ENCODE results near the gene ZNF367.

Gene ZNF367

GRCh38 chr9:96453625-96454024 is 35.5 kb upstream of the ZNF367 start:
- no peak overlapping the region for H3K27ac ChIP-seq (ENCODE audit: low read length)
- no peaks in the 10 kb centered on the region for H3K4me1 ChIP-seq (ENCODE audit: control insufficient read depth, insufficient read depth, low read length)
- DNase-seq (ENCODE audit: low read depth, low spot score): no peak
- WGBS (ENCODE audit: insufficient coverage, insufficient read length): no CpG with 5 or more reads among the region's 2 CpGs
- no peaks in the 10 kb centered on the region for H3K9me3 ChIP-seq (ENCODE audit: control insufficient read depth, insufficient read depth, low read length)
- H3K27me3 ChIP-seq (ENCODE audit: control insufficient read depth, insufficient read depth, low read length): no peaks in the 10 kb centered on the region
- no peak overlapping the region for H3K4me3 ChIP-seq (ENCODE audit: low read length)
- no peaks in the 10 kb centered on the region for H3K36me3 ChIP-seq (ENCODE audit: control insufficient read depth, insufficient read depth, low read length)

- Histone ChIP-seq H3K4me1 (ENCODE audit: control insufficient read depth, insufficient read depth, low read length) (no peaks in the 10 kb centered on the region), H3K27me3 (ENCODE audit: control insufficient read depth, insufficient read depth, low read length) (no peaks in the 10 kb centered on the region), H3K27ac (ENCODE audit: low read length) (no peak overlapping the region), H3K36me3 (ENCODE audit: control insufficient read depth, insufficient read depth, low read length) (no peaks in the 10 kb centered on the region), H3K9me3 (ENCODE audit: control insufficient read depth, insufficient read depth, low read length) (no peaks in the 10 kb centered on the region), H3K4me3 (ENCODE audit: low read length) (peak overlapping the region; percentile 99)
- no CpG with 5 or more reads among the region's 63 CpGs for WGBS (ENCODE audit: insufficient coverage, insufficient read length)
- no peak for DNase-seq (ENCODE audit: low read depth, low spot score)
Measured at GRCh38 chr9:96450613-96451528, 32.7 kb upstream of the ZNF367 start.

DNA sequence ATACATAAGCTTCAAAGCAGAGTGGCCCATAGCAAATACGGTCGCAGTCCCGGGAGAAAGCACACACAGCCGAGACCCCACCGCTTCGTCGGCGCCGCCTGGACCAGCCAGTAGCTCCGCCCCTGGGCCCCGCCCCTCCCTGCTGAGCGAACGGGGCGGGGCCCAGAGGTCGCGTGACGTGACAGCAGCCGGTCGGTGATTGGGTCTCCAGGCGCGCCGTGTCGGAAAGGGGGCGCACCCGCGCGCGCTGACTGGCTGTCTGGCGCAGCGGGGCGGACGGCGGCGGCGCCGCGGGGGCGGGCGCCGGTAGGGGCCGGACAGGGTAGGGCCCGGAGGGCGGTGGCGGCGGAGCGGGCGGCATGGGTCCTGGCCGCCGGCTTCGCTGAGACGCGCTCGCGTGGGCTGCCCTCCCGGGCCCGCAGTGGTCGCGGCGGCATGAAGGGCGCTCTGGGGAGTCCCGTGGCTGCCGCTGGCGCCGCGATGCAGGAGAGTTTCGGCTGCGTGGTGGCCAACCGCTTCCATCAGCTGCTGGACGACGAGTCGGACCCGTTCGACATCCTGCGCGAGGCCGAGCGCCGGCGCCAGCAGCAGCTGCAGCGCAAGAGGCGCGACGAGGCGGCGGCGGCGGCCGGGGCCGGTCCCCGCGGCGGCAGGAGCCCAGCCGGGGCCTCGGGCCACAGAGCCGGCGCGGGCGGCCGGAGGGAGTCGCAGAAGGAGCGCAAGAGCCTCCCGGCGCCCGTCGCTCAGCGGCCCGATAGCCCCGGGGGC is 31.9 kb upstream of the ZNF367 start, which contains the start of gene HABP4:
HABP4 (plus strand) TSS at position 325 of the 768 bp plus-strand sequence; CDS start at position 436, 111 bp downstream.
- Histone ChIP-seq H3K4me3 (ENCODE audit: low read length) (peak within 1 kb of the TSS; percentile 99), H3K9me3 (ENCODE audit: control insufficient read depth, insufficient read depth, low read length) (no peaks in the 10 kb centered on the region), H3K27ac (ENCODE audit: low read length) (no peak within 1 kb of the TSS), H3K4me1 (ENCODE audit: control insufficient read depth, insufficient read depth, low read length) (no peaks in the 10 kb centered on the region), H3K36me3 (ENCODE audit: control insufficient read depth, insufficient read depth, low read length) (no peaks in the 10 kb centered on the region), H3K27me3 (ENCODE audit: control insufficient read depth, insufficient read depth, low read length) (no peaks in the 10 kb centered on the region)
- no CpG with 5 or more reads among the region's 108 CpGs for WGBS (ENCODE audit: insufficient coverage, insufficient read length)
- DNase-seq (ENCODE audit: low read depth, low spot score): no peak

DNA sequence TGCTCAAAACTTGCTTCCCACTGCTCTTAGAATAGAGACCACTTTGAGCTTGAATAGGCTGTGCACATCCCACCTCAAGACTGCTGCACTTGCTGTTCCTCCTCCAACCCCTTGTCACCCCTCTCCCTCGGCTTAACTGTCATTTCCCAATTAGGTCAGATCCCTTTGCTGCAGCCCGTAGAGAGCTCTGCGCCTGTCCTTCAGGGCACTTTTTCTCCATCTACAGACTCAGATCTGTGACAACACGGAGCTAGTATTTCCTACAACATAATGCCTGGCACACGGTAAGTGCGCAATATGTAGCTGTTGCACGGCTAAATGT is 31.3 kb upstream of the ZNF367 start:
- DNase-seq (ENCODE audit: low read depth, low spot score): no peak
- no peaks in the 10 kb centered on the region for H3K9me3 ChIP-seq (ENCODE audit: control insufficient read depth, insufficient read depth, low read length)
- H3K27me3 ChIP-seq (ENCODE audit: control insufficient read depth, insufficient read depth, low read length): no peaks in the 10 kb centered on the region
- no peaks in the 10 kb centered on the region for H3K4me1 ChIP-seq (ENCODE audit: control insufficient read depth, insufficient read depth, low read length)
- H3K27ac ChIP-seq (ENCODE audit: low read length): no peak overlapping the region
- H3K4me3 ChIP-seq (ENCODE audit: low read length): peak overlapping the region; percentile 50; the same call in 1 of the 2 replicates
- no peaks in the 10 kb centered on the region for H3K36me3 ChIP-seq (ENCODE audit: control insufficient read depth, insufficient read depth, low read length)
- no CpG with 5 or more reads among the region's 7 CpGs for WGBS (ENCODE audit: insufficient coverage, insufficient read length)

- WGBS (ENCODE audit: insufficient coverage, insufficient read length): no CpG with 5 or more reads among the region's 11 CpGs
- Histone ChIP-seq H3K36me3 (ENCODE audit: control insufficient read depth, insufficient read depth, low read length) (no peaks in the 10 kb centered on the region), H3K27ac (ENCODE audit: low read length) (no peak overlapping the region), H3K4me1 (ENCODE audit: control insufficient read depth, insufficient read depth, low read length) (no peaks in the 10 kb centered on the region), H3K9me3 (ENCODE audit: control insufficient read depth, insufficient read depth, low read length) (no peaks in the 10 kb centered on the region), H3K27me3 (ENCODE audit: control insufficient read depth, insufficient read depth, low read length) (no peaks in the 10 kb centered on the region), H3K4me3 (ENCODE audit: low read length) (no peak overlapping the region)
- DNase-seq (ENCODE audit: low read depth, low spot score): no peak
Measured at GRCh38 chr9:96448546-96449170, 30.5 kb upstream of the ZNF367 start.

GRCh38 chr9:96447406-96447805 is 29.2 kb upstream of the ZNF367 start:
- Histone ChIP-seq H3K27me3 (ENCODE audit: control insufficient read depth, insufficient read depth, low read length) (no peaks in the 10 kb centered on the region), H3K4me1 (ENCODE audit: control insufficient read depth, insufficient read depth, low read length) (no peaks in the 10 kb centered on the region), H3K4me3 (ENCODE audit: low read length) (no peak overlapping the region), H3K9me3 (ENCODE audit: control insufficient read depth, insufficient read depth, low read length) (no peaks in the 10 kb centered on the region), H3K27ac (ENCODE audit: low read length) (no peak overlapping the region), H3K36me3 (ENCODE audit: control insufficient read depth, insufficient read depth, low read length) (no peaks in the 10 kb centered on the region)
- no peak for DNase-seq (ENCODE audit: low read depth, low spot score)
- no CpG with 5 or more reads among the region's 3 CpGs for WGBS (ENCODE audit: insufficient coverage, insufficient read length)

DNA sequence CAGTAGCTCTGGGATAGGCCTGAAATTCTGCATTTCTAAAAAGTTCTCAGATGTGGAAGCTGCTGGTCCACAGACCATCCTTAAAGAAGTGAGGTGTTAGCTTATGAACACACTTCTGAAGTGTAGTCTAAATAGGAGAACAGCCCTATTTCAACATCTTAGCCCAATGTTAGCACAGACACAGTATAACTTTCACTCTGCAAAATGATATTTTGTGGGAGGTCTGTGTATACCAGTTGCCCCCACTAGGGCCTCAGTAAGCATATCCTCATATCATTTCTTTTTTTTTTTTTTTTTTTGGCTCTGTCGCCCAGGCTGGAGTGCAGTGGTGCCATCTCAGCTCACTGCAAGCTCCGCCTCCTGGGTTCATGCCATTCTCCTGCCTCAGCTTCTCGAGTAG is 24.3 kb upstream of the ZNF367 start:
- no peaks in the 10 kb centered on the region for H3K27me3 ChIP-seq (ENCODE audit: control insufficient read depth, insufficient read depth, low read length)
- no peak overlapping the region for H3K4me3 ChIP-seq (ENCODE audit: low read length)
- WGBS (ENCODE audit: insufficient coverage, insufficient read length): no CpG with 5 or more reads among the region's 3 CpGs
- H3K4me1 ChIP-seq (ENCODE audit: control insufficient read depth, insufficient read depth, low read length): no peaks in the 10 kb centered on the region
- H3K27ac ChIP-seq (ENCODE audit: low read length): no peak overlapping the region
- no peaks in the 10 kb centered on the region for H3K9me3 ChIP-seq (ENCODE audit: control insufficient read depth, insufficient read depth, low read length)
- no peak for DNase-seq (ENCODE audit: low read depth, low spot score)
- H3K36me3 ChIP-seq (ENCODE audit: control insufficient read depth, insufficient read depth, low read length): no peaks in the 10 kb centered on the region

GRCh38 chr9:96441798-96442445 is 23.8 kb upstream of the ZNF367 start:
- no peaks in the 10 kb centered on the region for H3K36me3 ChIP-seq (ENCODE audit: control insufficient read depth, insufficient read depth, low read length)
- DNase-seq (ENCODE audit: low read depth, low spot score): no peak
- H3K27ac ChIP-seq (ENCODE audit: low read length): no peak overlapping the region
- H3K4me1 ChIP-seq (ENCODE audit: control insufficient read depth, insufficient read depth, low read length): no peaks in the 10 kb centered on the region
- no peaks in the 10 kb centered on the region for H3K27me3 ChIP-seq (ENCODE audit: control insufficient read depth, insufficient read depth, low read length)
- no peaks in the 10 kb centered on the region for H3K9me3 ChIP-seq (ENCODE audit: control insufficient read depth, insufficient read depth, low read length)
- H3K4me3 ChIP-seq (ENCODE audit: low read length): no peak overlapping the region
- no CpG with 5 or more reads among the region's 5 CpGs for WGBS (ENCODE audit: insufficient coverage, insufficient read length)

GRCh38 chr9:96440671-96441199 is 22.6 kb upstream of the ZNF367 start:
- H3K9me3 ChIP-seq (ENCODE audit: control insufficient read depth, insufficient read depth, low read length): no peaks in the 10 kb centered on the region
- WGBS (ENCODE audit: insufficient coverage, insufficient read length): no CpG with 5 or more reads among the region's 5 CpGs
- no peaks in the 10 kb centered on the region for H3K36me3 ChIP-seq (ENCODE audit: control insufficient read depth, insufficient read depth, low read length)
- DNase-seq (ENCODE audit: low read depth, low spot score): no peak
- no peak overlapping the region for H3K27ac ChIP-seq (ENCODE audit: low read length)
- no peaks in the 10 kb centered on the region for H3K27me3 ChIP-seq (ENCODE audit: control insufficient read depth, insufficient read depth, low read length)
- no peaks in the 10 kb centered on the region for H3K4me1 ChIP-seq (ENCODE audit: control insufficient read depth, insufficient read depth, low read length)
- no peak overlapping the region for H3K4me3 ChIP-seq (ENCODE audit: low read length)

DNA sequence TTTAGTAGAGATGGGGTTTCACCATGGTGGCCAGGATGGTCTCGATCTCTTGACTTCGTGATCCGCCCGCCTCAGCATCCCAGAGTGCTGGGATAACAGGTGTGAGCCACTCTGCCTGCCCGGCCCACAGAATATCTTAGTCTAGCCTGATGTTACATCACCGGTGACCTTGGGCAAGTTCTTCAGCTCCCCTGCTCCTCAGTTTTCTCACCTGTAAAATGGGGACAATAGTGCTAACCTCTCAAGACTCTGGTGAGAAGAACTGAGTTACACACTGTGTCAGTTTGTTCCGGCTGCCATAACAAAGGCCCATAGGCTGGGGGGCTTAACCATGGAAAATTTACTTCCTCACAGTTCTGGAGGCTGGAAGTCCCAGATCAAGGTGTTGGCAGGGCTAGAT is 19.3 kb upstream of the ZNF367 start:
- H3K36me3 ChIP-seq (ENCODE audit: control insufficient read depth, insufficient read depth, low read length): no peaks in the 10 kb centered on the region
- H3K27ac ChIP-seq (ENCODE audit: low read length): no peak overlapping the region
- H3K4me1 ChIP-seq (ENCODE audit: control insufficient read depth, insufficient read depth, low read length): no peaks in the 10 kb centered on the region
- no peaks in the 10 kb centered on the region for H3K27me3 ChIP-seq (ENCODE audit: control insufficient read depth, insufficient read depth, low read length)
- no CpG with 5 or more reads among the region's 7 CpGs for WGBS (ENCODE audit: insufficient coverage, insufficient read length)
- no peaks in the 10 kb centered on the region for H3K9me3 ChIP-seq (ENCODE audit: control insufficient read depth, insufficient read depth, low read length)
- no peak for DNase-seq (ENCODE audit: low read depth, low spot score)
- no peak overlapping the region for H3K4me3 ChIP-seq (ENCODE audit: low read length)
